ENCODE results near the gene TJP1.

DNA sequence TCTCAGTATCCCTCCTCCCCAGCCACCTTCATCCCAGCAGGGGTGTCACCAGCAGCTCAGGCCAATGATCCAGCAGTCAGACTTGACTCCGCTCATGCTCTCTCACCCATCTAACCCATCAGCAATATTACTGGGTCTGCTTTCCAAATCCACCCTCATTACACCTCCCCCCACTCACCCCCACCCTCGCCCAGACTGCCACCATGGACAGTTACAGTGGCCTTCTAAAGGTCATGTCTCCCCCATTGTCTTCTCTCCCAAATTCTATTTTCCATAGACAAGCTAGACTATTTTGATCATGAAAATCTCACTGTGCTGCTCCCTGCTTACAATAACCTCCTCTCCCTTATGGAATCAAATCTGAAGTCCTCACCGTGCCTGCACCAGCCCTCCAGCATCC lies 156.0 kb downstream of the TJP1 start:
- TF ChIP-seq, protein P1, sequence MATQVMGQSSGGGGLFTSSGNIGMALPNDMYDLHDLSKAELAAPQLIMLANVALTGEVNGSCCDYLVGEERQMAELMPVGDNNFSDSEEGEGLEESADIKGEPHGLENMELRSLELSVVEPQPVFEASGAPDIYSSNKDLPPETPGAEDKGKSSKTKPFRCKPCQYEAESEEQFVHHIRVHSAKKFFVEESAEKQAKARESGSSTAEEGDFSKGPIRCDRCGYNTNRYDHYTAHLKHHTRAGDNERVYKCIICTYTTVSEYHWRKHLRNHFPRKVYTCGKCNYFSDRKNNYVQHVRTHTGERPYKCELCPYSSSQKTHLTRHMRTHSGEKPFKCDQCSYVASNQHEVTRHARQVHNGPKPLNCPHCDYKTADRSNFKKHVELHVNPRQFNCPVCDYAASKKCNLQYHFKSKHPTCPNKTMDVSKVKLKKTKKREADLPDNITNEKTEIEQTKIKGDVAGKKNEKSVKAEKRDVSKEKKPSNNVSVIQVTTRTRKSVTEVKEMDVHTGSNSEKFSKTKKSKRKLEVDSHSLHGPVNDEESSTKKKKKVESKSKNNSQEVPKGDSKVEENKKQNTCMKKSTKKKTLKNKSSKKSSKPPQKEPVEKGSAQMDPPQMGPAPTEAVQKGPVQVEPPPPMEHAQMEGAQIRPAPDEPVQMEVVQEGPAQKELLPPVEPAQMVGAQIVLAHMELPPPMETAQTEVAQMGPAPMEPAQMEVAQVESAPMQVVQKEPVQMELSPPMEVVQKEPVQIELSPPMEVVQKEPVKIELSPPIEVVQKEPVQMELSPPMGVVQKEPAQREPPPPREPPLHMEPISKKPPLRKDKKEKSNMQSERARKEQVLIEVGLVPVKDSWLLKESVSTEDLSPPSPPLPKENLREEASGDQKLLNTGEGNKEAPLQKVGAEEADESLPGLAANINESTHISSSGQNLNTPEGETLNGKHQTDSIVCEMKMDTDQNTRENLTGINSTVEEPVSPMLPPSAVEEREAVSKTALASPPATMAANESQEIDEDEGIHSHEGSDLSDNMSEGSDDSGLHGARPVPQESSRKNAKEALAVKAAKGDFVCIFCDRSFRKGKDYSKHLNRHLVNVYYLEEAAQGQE (IDR thresholded peaks at IDR 0.05; ENCODE audit: insufficient read depth in 1 of 2, low read depth in 2 of 2, low read length in 2 of 2), result peak in 1 of 2 experiments; percentile 66; a peak in 2 of 4 replicates
- no peak for TF ChIP-seq POLR2AphosphoS5 (IDR thresholded peaks at IDR 0.05; ENCODE audit: low read depth, low read length)
- no peak for TF ChIP-seq SIN3A (IDR thresholded peaks at IDR 0.05; ENCODE audit: borderline replicate concordance, insufficient read depth, low read length)
- no peak for TF ChIP-seq TAF1 (IDR thresholded peaks at IDR 0.05; ENCODE audit: borderline replicate concordance, insufficient read depth, low read length)
- TF ChIP-seq FOXP2 (optimal IDR thresholded peaks at IDR 0.05; ENCODE audit: borderline replicate concordance, extremely low read depth, extremely low read length, insufficient read depth), result no peak

Data from PFSK-1 (cell line).